ENCODE measurements around the gene CTRL.

DNA sequence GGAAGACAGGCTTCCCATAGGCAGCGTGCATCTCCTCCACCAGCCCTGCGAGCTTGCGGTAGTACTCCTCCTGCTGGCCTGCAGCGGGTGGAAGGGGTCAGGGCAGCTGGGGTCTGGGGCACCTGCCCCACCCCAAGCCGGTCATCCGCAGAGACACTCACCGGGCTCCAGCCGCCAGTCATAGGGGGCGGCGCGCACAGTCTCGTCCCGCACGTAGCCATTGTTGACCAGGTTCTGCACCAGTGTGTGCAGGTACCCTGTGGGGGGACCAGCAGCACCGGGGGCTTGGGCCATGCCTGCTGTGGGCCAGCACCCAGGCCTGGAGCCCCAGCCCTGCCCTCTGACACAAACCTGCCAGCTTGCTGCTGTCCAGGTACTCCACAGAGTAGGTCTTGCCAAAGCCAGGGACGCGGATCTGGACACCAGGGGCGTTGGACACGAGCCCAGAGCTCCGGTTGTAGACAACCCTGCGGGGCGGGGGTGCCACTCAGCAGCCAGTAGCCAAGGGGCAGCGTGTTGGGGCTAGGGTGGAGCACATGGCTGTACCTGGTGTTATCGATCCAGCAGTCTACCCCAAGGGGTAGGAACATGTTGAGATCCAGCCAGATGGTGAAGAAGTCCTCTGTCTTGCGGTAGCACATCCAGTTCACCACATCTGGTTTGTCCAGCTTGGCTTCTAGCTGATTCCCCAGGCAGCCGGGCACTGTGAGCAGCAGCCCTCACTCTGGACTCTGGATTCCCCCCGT lies 11.0 kb upstream of the CTRL start:
- TF ChIP-seq, protein P1, sequence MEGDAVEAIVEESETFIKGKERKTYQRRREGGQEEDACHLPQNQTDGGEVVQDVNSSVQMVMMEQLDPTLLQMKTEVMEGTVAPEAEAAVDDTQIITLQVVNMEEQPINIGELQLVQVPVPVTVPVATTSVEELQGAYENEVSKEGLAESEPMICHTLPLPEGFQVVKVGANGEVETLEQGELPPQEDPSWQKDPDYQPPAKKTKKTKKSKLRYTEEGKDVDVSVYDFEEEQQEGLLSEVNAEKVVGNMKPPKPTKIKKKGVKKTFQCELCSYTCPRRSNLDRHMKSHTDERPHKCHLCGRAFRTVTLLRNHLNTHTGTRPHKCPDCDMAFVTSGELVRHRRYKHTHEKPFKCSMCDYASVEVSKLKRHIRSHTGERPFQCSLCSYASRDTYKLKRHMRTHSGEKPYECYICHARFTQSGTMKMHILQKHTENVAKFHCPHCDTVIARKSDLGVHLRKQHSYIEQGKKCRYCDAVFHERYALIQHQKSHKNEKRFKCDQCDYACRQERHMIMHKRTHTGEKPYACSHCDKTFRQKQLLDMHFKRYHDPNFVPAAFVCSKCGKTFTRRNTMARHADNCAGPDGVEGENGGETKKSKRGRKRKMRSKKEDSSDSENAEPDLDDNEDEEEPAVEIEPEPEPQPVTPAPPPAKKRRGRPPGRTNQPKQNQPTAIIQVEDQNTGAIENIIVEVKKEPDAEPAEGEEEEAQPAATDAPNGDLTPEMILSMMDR (IDR thresholded peaks at IDR 0.05; ENCODE audit: low read depth, low read length): no peak
- no peak for TF ChIP-seq POLR2A (IDR thresholded peaks at IDR 0.05; ENCODE audit: extremely low read depth, insufficient read length)
- TF ChIP-seq MYC (IDR thresholded peaks at IDR 0.05; ENCODE audit: low read depth, low read length): no peak

Measured in NB4 (cell line).